Stimulated activated CD8-positive, alpha-beta memory T cell treated with anti-CD3 and anti-CD28 coated beads, Interleukin-15, amount 100 ng/mL, for 48 hours (primary cell): Measurements from ENCODE around the gene TXLNB.
"Not testable (repeated sequence)": the region's sequence is repeated elsewhere in the genome, so short reads cannot be mapped to it uniquely, and the experiment has no call there.

Source experiments
- DNase-seq, 2 donors: peaks; one replicate each; pipeline ENCODE4 v3.0.0-alpha.2; 2020; ENCODE audit warnings: low read depth in 2 of 2

TXLNB gene

DNA sequence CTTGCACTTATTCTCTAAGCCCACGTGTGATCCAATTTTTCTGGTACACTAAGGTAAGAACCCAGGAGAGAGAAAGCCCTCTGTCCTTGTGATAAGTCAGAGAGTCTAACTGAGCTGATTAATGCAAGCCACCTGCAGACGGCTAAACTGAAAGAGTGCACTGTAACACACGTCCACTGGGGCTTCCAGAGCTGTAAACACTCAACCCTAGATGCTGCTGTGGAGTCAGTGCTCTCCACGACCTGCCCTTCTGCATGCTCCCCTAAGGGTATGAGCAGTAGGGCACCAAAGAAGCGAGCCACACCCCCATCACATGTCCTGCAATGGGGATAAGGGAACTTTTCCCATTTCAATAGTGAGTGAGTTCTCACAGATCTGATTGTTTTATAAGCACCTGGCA lies 55.7 kb downstream of the TXLNB start:
- DNase-seq: no peak

DNA sequence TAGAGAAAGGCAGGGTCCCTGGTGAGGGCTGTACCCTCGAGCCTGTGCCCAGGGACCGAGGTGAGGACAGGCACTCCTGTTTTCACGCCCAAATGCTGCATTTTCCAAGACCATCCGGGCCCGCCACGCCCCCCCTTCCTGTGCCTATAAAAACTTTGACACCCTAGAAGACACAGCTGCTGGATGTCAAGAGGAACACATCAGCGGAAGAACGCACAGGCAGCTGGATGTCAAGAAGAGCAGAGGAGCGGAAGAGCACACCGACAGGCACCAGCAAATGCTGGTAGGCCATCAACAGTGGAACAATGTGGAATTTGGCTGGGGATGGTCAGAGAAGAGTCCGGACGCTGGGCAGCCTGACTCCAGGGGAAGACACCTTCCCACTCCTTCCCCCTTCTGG lies 56.1 kb downstream of the TXLNB start:
- DNase-seq: no peak

DNA sequence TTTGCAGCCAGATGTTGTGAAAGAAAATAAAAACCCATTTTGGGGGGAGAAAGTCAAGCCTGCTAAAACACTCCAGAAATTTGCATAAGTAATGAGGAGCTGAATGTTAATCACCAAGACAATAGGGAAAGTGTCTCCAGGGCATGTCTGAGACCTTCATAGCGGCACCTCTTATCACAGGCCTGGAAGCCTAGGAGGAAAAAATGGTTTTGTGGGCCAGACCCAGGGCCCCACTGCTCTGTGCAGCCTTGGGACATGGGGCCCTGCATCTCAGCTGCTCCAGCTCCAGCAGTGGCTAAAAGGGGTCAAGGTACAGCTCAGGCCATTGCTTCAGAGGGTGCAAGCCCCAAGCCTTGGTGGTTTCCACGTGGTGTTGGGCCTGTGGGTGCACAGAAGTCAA lies 57.6 kb downstream of the TXLNB start:
- not testable (repeated sequence) for DNase-seq

DNA sequence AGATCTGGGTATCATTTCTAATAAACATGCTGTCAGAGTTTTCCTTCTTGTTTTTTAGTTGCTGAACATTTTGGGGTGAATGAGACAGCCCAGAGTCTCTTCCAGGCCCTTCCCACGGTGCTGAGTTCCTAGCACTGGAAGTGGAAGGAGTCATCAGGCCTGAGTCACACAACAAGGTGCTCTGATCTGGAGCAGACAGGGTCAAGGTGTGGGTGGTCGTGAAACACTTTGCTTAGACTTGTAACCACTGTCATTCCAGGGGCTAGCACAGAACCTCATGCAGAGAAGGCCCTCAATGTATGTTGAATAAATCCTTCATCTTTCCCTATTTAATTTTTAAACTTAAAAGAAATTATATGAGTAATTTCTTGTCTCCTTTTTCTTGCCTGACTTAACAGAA lies 60.6 kb downstream of the TXLNB start:
- DNase-seq: no peak

DNA sequence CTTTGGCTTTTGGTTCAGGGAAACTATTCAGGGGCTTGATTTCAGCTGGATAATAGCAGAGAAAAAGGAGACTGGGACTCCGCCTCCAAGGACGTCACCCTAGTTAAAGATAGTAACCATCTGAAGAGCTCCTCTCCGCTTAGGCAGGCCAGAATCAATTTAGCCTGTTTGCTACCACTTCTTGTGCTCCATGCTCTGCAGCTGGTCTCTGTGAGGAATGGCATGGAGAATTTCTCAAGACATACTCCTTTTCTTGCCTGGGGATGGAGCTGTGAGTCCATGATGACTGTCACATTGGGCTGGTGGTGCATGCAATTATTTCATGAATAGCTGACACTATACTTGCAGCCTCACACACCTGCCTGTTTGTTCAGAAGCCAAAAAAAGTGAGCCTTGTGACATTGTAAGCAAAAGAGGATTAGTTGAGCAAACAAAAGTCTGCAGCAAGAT lies 61.4 kb downstream of the TXLNB start:
- no peak for DNase-seq

DNA sequence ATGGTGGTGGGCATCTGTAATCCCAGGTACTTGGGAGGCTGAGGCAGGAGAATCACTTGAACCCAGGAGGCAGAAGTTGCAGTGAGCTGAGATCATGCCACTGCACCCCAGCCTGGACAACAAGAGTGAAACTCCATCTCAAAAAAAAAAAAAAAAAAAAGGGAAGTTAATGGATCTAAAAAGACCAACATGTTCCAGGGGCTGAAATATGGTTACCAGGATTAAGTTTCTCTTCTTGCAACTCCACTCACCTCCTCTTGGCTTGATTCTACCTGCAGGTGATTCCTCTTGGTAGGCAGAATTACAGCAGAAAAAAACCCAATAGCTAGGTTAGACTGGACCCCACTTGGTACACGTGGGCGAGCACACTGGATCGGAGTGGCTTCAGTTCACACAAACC lies 63.4 kb downstream of the TXLNB start:
- not testable (repeated sequence) for DNase-seq

DNA sequence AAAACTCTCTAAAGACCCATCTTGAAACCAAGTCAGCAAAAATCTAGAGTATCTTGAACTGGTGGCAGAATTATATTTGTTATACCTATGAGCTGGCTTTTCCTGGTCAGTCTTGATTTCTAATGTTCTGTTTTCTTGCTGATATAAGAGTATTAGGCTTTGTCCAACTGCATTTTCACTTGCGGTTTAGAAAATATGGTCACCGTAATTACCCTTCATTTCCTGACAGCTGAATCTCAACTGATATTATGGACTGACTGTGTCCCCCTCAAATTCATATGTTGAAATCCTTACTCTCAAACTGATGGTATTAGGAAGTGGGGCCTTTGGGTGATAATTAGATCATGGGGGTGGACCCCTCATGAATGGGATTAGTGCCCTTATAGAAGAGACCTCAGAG lies 72.1 kb downstream of the TXLNB start:
- DNase-seq: no peak

DNA sequence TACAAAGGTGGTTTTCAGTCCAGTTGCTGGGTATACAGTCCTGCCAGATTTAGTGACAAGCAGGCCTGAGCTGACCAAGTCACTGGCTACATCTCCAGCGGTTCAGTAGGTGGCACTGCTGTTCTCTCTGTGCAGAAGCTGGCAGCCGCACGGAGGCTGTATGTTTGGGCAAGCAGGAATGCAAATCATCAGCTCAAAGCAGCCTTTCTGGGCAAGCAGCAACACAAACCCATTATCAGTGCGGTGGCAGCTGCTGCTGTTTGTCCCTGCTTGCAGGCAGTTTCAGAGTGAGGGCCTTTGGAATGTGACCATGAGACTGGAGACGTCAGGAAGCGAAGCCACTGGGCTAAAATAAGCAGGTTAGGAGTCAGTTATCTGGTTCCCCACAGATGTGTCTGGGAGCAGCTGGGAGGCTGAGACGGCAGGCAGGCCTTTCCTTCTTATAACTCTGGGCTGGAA lies 72.5 kb downstream of the TXLNB start:
- DNase-seq: peak; percentile 49 to 55

DNA sequence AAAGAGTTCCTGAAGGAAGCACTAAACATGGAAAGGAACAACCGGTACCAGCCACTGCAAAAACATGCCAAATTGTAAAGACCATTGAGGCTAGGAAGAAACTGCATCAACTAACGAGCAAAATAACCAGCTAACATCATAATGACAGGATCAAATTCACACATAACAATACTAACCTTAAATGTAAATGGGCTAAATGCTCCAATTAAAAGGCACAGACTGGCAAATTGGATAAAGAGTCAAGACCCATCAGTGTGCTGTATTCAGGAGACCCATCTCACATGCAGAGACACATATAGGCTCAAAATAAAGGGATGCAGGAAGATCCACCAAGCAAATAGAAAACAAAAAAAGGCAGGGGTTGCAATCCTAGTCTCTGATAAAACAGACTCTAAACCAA lies 79.3 kb downstream of the TXLNB start:
- DNase-seq: not testable (repeated sequence)

DNA sequence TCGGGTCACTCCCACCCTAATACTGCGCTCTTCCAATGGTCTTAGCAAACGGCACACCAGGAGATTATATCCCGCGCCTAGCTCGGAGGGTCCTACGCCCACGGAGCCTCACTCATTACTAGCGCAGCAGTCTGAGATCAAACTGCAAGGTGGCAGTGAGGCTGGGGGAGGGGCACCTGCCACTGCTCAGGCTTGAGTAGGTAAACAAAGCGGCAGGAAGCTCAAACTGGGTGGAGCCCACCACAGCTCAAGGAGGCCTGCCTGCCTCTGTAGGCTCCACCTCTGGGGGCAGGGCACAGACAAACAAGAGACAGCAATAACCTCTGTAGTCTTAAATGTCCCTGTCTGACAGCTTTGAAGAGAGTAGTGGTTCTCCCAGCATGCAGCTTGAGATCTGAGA lies 81.0 kb downstream of the TXLNB start:
- not testable (repeated sequence) for DNase-seq

DNA sequence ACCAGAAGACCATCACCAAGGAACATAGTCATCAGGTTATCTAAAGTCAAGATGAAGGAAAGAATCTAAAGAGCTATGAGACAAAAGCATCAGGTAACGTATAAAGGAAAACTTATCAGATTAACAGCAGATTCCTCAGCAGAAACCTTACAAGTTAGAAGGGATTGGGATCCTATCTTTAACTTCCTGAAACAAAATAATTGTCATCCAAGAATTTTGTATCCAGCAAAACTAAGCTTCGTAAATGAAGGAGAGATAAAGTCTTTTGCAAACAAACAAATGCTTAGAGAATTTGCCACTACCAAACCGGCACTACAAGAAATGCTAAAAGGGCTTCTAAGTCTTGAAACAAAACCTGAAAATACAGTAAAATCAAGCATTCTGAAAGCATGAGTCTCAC lies 86.0 kb downstream of the TXLNB start:
- DNase-seq: no peak

DNA sequence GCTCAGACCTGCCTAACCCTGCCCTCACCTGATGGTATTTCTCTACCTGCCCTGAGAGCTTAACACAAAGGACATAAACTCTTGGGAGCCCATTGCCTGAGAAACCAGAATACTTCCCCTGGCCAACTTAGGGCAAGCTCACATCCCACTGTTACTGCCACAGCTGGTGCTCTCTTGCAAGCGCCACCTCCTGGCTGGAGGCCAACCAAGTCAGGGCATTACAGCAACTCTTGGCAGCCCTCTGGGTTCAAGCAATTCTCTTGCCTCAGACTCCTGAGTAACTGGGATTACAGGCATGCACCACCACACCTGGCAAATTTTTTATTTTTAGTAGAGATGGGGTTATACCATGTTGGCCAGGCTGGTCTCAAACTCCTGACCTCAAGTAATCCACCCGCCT lies 86.8 kb downstream of the TXLNB start:
- no peak for DNase-seq

DNA sequence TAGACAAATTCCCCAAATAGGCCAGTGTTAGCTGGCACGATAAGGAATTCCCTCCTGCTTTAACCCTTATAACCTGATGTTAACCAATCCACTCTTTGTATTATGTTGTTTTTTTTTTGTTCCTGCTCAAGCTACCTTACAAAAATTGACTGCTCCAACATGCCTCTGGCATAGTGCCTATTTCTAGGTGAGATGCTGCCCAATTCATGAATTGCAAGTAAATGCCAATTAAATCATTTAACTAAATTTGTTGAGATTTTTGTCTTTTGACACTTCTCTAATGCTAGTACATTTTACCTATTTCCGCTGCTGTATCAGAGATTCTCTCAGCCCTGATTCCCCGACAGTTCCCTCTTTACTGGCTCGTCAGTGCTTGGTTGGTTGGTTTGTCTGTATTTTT lies 90.4 kb downstream of the TXLNB start:
- no peak for DNase-seq

DNA sequence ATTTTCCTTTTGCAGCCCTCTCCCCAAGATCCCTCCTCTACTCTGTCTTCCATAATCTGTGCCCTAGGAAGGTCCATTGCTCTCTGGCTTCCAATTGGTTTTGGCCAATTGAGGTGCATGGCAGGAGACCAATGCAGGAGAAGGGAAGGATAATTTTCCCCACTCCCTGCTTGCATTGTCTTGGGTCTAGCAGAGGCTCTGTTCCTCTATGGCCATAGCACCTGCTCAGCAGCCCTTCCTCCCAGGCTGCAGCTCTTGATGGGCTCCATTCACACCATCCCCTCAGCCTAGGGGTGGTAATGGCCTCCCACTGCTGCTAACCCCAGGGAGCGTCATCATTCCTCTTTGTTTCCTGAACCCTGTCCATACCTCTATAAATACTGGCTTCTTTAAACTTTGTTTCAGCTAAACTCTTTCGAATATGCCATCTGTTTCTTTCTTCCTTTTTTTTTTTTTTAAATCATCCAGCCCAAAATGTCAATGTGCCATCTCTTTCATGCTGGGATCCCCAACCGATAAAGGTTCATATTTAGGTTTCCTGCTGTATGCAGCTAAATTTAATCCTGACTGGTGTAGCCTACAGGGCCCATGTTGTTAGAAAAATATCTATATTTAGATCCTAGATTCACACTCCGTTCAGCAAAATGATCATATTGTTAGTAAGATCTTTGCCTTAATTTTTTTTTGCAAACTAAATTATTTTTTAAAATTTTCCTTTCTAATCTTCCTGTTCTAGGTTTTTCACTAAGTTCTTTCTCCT lies 93.1 kb downstream of the TXLNB start:
- DNase-seq: no peak

DNA sequence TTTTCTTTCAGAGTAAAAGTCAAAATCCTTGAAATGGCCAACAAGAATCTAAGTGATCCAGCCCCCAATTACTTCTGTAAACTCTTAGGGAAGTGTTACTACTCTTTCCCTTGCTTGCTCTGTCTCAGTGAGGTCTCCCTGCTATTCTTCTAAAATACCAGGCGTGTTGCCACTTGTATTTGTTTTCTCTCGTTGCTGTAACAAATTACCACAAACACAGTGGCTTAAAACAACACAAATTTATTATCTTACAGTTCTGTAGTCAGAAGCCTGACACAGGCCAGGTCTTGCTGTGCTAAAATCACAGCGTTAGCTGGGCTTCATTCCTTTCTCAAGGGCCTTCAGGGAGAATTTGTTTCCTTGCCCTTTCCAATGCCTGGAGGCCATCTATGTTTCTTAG lies 97.1 kb downstream of the TXLNB start:
- no peak for DNase-seq
